Measurements from ENCODE around the gene CEP131. TPM values are rescaled to one million over a fixed set of nuclear protein-coding genes. Genes with fewer than 3 reads are reported as not detected.

The CEP131 gene
- total and polyA plus RNA-seq, 2 of the 8 experiments (the other 6 are each of a cell fraction or from before 2014, with no cell fraction given), result 5.9 to 23.2 TPM

DNA sequence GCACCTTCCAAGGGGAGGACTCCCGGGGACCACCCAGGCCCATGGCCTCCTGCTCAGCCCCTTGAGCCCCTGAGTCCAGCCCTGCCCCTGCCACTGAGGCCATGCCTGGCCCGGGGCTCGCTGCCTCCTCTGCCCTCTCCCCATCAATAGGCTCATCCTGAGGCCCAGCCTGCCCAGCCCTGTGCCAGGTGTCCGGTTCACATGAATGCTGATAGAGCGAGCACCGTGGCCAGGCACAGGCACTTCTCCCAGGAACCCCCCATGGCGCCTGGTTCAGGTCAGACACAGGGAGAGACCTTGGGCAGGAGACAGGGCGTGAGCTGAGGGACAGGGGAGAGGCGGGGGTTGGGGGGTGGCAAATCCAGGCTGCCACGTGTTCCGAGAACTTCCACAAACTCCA, 60.3 kb downstream of the CEP131 start (continued):
- TF ChIP-seq, protein P1, sequence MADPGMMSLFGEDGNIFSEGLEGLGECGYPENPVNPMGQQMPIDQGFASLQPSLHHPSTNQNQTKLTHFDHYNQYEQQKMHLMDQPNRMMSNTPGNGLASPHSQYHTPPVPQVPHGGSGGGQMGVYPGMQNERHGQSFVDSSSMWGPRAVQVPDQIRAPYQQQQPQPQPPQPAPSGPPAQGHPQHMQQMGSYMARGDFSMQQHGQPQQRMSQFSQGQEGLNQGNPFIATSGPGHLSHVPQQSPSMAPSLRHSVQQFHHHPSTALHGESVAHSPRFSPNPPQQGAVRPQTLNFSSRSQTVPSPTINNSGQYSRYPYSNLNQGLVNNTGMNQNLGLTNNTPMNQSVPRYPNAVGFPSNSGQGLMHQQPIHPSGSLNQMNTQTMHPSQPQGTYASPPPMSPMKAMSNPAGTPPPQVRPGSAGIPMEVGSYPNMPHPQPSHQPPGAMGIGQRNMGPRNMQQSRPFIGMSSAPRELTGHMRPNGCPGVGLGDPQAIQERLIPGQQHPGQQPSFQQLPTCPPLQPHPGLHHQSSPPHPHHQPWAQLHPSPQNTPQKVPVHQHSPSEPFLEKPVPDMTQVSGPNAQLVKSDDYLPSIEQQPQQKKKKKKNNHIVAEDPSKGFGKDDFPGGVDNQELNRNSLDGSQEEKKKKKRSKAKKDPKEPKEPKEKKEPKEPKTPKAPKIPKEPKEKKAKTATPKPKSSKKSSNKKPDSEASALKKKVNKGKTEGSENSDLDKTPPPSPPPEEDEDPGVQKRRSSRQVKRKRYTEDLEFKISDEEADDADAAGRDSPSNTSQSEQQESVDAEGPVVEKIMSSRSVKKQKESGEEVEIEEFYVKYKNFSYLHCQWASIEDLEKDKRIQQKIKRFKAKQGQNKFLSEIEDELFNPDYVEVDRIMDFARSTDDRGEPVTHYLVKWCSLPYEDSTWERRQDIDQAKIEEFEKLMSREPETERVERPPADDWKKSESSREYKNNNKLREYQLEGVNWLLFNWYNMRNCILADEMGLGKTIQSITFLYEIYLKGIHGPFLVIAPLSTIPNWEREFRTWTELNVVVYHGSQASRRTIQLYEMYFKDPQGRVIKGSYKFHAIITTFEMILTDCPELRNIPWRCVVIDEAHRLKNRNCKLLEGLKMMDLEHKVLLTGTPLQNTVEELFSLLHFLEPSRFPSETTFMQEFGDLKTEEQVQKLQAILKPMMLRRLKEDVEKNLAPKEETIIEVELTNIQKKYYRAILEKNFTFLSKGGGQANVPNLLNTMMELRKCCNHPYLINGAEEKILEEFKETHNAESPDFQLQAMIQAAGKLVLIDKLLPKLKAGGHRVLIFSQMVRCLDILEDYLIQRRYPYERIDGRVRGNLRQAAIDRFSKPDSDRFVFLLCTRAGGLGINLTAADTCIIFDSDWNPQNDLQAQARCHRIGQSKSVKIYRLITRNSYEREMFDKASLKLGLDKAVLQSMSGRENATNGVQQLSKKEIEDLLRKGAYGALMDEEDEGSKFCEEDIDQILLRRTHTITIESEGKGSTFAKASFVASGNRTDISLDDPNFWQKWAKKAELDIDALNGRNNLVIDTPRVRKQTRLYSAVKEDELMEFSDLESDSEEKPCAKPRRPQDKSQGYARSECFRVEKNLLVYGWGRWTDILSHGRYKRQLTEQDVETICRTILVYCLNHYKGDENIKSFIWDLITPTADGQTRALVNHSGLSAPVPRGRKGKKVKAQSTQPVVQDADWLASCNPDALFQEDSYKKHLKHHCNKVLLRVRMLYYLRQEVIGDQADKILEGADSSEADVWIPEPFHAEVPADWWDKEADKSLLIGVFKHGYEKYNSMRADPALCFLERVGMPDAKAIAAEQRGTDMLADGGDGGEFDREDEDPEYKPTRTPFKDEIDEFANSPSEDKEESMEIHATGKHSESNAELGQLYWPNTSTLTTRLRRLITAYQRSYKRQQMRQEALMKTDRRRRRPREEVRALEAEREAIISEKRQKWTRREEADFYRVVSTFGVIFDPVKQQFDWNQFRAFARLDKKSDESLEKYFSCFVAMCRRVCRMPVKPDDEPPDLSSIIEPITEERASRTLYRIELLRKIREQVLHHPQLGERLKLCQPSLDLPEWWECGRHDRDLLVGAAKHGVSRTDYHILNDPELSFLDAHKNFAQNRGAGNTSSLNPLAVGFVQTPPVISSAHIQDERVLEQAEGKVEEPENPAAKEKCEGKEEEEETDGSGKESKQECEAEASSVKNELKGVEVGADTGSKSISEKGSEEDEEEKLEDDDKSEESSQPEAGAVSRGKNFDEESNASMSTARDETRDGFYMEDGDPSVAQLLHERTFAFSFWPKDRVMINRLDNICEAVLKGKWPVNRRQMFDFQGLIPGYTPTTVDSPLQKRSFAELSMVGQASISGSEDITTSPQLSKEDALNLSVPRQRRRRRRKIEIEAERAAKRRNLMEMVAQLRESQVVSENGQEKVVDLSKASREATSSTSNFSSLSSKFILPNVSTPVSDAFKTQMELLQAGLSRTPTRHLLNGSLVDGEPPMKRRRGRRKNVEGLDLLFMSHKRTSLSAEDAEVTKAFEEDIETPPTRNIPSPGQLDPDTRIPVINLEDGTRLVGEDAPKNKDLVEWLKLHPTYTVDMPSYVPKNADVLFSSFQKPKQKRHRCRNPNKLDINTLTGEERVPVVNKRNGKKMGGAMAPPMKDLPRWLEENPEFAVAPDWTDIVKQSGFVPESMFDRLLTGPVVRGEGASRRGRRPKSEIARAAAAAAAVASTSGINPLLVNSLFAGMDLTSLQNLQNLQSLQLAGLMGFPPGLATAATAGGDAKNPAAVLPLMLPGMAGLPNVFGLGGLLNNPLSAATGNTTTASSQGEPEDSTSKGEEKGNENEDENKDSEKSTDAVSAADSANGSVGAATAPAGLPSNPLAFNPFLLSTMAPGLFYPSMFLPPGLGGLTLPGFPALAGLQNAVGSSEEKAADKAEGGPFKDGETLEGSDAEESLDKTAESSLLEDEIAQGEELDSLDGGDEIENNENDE (IDR thresholded peaks at IDR 0.05; ENCODE audit: insufficient replicate concordance, low read length), result no peak
- no peak for TF ChIP-seq EGR1 (IDR thresholded peaks at IDR 0.05; ENCODE audit: borderline replicate concordance, low read depth, low read length)
- no peak for TF ChIP-seq CREB1 (IDR thresholded peaks at IDR 0.05)

Data from H1 (cell line).